Fibroblast of skin of scalp (primary cell): ENCODE measurements around the gene SLC8B1.

Source experiments
- DNase-seq: peaks from one replicate; pipeline ENCODE4 v3.0.0-alpha.2; 2013

Gene SLC8B1

DNA sequence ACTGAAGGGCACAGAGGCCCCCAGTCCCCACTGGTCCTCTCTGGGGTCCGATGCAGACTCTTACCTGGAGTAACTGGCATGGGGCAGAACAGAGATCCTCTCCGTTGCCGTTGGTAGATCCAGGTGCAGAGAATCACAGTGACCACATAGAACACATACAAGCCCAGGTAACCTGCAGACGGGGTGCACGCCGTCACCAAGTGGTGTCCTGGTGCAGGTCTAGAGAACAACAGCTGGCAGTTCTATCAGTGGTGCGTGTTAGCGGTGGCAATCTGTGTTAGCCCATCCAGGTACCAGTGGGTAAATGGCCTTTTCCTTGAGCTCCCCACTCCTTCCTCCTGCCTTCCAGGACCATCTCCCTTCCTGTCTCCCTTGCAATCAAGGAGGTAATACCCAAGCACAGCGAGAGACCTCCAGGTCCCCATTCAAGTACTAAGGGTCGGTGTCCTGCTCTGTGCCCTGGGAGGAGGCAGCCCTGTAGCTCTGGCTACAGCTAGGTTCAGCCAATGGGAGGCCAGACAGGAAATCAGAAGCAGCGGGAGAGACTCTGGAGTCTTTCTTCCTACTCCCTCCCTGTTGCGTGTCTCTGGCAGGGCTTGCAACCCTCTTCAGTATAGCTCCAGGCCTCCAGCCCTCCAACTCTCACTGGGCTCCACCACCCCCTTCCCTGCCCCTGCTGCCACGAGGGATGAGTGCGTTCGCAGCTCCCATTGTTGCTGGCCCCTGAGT lies 15.8 kb downstream of the SLC8B1 start:
- DNase-seq, result no peak

DNA sequence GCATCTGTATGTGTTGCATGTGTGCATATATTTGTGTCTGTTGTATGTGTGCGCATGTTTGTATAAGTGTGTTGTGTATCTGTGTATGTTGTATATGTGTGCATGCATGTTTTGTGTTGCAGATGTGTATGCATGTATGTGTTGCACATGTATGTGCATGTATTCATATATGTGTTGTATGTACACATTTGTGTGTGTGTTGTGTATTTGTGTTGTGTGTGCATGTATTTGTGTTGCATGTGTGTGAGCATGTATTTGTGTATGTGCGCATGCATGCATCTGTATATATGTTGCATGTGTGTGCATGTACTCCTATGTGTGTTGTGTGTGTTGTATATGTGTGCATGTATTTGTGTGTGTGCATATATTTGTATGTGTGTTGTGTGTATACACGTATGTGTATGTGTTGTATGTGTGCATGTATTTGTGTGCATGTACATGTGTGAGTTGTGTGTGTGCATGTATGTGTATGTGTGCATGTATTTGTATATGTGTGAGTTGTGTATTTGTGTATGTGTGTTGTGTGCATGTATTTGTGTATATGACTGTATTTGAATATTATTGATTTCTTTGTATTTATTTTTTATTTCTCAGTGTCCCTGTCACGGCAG lies 16.8 kb downstream of the SLC8B1 start:
- DNase-seq, result no peak

GRCh38 chr12:113317122-113317521 lies 17.8 kb downstream of the SLC8B1 start:
- DNase-seq, result no peak

DNA sequence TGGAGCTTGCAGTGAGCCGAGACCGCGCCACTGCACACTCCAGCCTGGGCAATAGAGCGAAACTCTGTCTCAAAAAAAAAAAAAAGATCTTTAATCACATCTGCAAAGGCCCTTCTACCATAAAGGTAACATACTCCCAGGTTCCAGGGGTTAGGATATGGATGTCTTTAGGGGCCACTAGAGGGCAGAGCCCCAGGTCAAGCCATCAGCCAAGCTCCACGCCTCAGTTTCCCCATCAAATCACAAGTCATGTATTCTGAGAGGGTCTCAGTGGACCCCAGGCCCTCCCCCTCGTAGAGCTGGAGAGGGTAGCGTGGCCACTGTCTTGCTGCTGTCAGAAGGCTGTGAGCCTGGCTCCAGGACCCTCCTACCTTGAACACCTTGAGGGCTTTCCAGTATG lies 18.8 kb downstream of the SLC8B1 start:
- no peak for DNase-seq

DNA sequence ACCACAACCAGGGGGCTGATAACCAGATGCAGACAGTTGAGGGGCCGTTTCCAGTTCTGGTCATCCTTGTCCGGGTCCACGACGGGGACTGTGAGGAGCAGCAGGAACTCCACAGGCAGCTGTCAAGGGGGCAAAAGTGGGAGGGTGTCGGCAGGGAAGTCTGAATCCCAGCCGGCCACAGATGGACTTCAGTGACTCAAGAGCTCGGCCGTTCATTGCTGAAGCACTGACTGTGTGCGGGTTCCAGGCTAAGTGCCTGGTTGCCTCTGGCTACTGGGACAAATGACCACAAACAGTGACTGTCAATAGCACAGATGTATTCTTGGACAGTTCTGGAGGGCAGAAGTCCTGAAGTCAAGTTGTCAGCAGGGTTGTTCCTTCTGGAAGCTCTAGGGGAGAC lies 19.6 kb downstream of the SLC8B1 start:
- DNase-seq, result no peak

DNA sequence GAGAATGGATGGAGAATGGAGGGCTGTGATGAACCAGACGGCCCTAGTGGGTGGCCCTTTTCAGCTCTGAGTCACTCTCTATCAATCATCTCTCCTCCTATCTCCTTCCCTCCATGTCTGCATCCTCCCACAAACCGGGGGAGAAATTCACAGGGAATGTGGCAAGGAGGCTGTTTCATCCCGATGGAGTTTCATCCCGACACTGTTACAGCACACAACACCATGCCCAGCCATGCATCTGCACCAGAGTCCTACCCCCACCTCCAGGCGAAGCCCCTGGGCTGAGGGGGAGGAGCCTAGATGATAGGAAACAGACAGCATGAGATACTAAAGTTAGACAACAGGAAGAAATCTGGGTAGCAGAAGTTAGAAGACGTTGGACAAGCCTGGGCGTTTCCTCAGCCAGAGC lies 20.8 kb downstream of the SLC8B1 start:
- peak; percentile 18 for DNase-seq

- no peak for DNase-seq
Measured at GRCh38 chr12:113310489-113310888, 24.4 kb downstream of the SLC8B1 start.

DNA sequence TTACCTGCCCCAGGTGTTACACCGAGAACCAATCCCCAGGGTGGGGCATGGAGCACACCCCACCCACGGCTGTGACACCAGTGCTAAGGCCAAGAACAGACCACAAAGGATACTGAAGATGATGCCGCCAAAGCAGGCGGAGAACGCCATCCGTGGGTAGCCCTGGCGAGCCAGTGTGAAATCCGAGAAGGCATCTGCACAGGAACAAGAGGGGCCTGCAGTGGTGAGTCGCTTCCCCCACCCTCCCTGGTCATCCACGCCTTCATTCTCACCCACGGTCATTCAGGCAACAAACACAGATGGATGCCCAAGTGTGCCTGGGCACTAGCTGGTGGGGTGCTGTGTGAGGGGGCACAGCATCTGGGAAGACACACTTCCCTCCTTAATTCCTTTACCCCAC lies 28.5 kb downstream of the SLC8B1 start:
- DNase-seq, result no peak

- no peak for DNase-seq
Measured at GRCh38 chr12:113305281-113305856, 29.5 kb downstream of the SLC8B1 start.

DNA sequence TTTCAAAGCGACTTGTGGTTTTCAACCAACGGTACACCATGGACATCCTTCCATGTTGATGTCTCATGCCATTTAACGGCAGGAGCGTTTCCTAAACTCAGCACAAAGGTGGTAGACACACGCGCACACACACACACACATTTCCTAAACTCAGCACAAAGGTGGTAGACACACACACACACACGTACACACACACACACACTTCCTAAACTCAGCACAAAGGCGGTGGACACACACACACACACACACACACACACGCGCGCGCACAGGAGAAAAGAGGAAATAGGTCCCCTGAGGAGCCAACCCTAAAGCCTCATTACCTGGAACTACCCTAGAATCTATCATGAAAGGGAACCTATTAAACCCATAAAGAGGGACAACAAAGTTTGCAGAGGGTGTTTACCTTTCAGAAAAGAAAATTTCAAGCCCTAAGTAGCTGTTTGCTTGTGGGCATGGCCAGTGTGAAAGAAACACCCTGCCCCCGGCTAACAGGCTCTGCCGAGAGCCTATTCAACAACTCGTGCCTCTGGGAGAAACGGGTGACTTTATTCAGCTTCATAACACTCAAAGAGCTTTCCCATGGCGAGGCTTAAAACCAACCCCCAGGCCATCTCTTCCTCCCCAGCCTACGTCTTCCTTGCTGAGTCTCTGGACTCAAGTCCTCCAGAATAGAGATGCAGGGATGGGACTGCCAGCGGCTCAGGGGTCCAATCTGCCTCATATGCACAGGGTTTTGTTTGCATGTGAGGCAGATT lies 31.8 kb downstream of the SLC8B1 start:
- no peak for DNase-seq

- no peak for DNase-seq
Measured at GRCh38 chr12:113302466-113302865, 32.4 kb downstream of the SLC8B1 start.

GRCh38 chr12:113301811-113302210 lies 33.1 kb downstream of the SLC8B1 start:
- DNase-seq, result no peak

DNA sequence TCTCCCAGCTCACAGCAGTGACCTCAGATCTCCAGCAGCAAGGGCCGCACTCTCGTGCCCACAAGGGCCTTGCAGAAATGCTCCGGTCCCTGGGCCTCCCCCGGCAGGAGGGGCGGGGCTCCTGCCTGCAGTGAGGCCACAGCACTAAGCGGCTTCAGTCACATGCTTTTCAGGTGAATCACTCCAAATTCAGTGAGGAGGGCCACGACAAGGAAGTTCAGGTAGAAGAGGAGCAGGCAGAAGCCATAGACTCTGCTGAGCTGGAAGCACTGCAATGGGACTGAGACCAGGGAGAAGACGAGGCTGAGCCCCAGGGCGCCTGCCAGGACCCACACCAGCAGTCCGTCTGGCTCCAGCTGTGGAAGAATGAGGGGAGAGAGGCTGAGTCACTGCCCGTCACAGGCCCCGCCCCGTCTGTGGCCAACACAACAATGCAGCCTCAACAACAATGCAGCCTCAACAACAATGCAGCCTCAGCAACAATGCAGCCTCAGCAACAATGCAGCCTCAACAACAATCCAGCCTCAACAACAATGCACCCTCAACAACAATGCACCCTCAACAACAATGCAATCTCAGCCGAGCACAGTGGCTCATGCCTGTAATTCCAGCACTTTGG lies 35.2 kb downstream of the SLC8B1 start:
- peak; percentile 72 for DNase-seq

DNA sequence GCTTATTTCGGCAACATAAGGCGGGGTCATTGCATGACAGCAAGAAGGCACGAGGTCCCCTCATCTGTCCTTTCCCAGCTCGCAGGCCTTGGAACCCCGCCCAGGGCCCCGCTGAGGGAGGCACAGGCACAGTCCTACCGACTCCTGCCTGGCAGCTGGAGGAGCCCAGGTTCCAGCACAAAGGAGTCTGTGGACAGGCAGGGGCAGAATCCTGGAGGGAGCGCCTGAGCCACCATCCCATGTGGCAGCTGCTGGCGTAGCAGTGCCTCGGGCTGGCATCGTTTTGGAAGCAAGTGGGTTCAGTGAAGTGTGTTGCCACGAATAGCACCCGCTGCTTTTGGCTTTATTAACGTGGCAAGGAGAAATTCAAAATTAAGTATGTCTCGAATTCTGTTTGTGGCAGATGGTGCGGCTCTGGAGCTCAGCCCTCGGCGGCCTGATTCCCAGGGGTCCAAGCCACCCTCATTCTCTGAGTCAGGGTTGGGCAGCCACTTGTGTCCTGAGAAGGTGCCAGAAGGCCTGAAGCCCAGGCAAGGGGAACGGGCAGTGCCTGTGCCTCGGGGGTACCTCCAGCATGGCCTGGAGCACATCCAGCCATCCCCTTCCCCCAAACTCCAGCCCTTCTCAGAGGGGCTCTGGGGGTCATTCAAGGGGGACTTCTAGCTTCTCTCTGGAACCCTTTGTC lies 35.9 kb downstream of the SLC8B1 start:
- peak; percentile 13 for DNase-seq

GRCh38 chr12:113298472-113298817 lies 36.5 kb downstream of the SLC8B1 start:
- DNase-seq, result no peak

DNA sequence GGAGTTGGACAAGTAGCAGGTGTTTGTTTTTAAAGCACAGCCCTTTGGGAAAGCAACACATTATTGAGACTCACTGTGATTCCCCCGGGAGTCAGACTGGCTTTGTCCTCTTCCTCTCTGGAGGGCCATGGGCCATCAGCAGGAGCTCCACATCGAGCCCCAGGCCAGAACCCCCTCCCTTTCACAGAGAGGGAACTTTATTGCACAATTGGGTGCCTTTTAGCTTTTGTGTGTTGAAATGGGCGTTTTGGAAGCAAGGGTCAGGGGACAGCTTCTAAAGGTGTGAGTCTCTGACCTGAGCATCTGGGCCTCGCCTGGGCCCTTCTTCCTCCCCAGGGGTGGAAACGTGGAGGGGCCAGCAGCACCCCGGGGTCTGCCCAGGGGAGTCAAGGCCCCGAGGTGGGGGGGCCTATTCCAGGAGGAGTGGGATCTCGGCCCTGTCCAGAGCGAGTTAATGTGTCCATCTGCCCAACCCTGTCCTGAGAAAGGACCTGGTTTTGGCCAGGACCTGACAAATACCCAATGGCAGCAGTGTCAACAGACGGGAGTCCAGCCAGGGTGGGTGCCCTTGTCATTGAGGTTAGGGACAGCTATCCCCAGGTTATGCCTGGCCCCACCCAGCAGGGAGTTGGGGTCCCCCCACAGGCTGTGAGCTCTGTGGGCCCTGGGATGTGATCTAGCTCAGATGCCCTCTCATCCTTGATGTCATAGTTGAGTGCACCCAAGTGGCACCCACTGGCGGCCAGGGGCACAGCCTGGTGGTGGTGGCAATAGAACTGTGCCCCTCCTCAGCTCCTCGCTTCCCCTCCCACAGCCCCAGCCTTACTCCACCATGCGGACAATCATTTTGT lies 37.1 kb downstream of the SLC8B1 start:
- DNase-seq, result no peak

DNA sequence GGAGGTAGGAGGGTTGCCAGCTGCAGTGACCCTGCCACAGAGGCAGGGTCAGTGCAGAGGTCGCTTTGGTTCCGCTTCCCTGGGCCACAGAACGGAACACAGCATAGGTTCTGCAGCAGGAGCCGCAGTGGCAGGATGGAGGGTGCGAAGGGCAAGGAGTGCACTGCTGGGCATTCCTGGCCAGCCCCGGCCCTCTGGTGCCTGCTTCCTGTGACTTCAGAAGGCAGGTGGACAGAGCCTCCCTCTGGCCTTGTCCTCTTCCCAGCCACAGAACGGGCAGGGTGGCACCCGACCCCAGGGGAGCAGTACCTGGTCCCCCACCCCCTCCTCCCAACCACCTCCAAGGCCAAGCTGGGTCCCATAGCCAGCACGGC lies 37.7 kb downstream of the SLC8B1 start:
- DNase-seq, result no peak

DNA sequence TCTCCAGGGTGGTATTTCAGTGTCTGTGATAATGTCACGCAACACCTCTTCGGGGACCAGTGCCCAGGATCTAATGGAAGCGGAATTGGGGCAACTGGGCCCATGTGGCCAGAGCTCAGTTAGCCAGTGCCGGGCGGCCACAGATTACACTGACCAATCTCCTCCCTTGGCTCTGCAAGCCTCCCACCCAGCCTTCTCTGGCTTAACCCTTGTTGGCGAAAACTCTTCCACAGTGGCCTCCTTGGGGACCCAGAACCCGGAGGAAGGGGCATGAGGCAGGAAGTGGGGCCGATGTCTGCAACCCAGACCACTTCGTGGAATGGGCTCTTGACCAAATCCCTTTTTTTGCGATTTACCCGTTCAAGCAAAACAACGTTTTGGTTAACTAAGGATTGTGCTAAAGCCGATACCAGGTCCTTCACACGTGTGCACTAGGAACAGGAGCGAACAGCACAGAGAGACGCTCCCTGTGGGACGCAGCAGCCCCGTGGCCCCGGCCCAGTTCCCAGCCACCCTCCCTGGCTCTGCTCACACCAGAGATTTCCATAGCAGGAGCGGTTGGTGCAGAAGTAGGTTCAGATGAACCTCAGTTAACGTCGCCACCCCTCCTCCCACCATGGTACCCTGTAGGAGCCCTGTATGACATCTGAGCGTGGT lies 38.2 kb downstream of the SLC8B1 start:
- DNase-seq, result no peak

- no peak for DNase-seq
Measured at GRCh38 chr12:113295886-113296556, 38.9 kb downstream of the SLC8B1 start.

DNA sequence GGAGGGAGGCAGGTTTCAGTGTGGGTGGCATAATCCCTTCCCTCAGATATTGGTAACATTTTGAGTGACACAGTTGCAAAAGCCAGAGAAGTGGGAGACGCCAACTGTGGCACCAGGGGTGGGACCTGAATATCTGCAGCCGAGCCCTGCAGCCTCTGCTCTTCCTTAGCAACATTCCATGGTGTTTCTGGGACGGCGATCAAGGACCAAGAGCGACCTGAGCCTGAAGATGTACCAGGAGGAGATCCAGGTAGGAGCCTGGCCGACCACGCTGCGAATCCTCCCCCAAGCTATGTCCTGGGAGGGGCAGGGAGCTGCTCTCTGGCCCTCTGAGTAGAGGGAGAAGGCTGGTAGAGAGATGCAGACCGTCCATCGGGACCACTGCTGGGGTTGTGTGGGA lies 41.8 kb downstream of the SLC8B1 start:
- no peak for DNase-seq
